GM19099 (cell line): ENCODE data around the gene ZEB1.
A peak's percentile ranks its signal among the peaks of the same experiment; 100 is the strongest.

Experiments
- POLR2A ChIP-seq: IDR thresholded peaks from 3 replicates; pipeline ENCODE4 v1.6.1; 2011; ENCODE audit warnings: low read depth; ENCODE audit not compliant: insufficient read length; ENCODE audit errors: extremely low read depth

The ZEB1 gene

DNA sequence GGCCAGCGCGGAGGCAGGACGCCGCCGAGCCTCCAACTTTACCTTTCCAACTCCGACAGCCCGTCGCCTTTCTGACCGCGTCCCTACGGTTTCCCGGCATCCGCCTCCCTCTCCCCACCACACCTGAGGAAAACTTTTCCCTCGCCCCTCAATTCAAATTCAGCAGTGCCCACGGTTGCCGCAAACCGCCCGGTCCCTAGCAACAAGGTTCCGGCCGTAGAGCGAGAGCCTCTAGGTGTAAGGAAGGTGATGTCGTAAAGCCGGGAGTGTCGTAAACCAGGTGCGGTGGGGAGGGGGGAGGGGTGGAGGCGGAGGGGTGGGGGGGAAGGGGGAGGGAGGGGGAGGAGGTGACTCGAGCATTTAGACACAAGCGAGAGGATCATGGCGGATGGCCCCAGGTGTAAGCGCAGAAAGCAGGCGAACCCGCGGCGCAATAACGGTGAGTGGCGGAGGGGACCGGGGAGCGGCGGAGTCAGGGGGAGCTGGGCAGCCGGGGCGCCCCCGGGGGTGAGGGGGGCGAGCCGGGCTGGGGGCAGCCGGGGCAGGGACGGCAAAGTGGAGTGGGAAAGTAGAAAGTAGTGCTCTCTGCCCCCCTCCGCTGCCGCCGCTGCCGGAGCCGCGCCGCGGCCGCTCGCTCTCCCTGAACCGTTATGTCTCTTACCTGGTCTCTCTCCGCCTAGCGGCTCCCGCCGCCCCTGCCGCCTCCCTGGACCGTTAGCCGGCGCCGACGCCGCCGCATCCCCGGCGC is at the start of gene ZEB1:
TSS of gene ZEB1 (plus strand) at position 363 of the 748 bp plus-strand sequence. CDS start at position 382, 19 bp downstream.
- peak; percentile 79 for TF ChIP-seq POLR2A

DNA sequence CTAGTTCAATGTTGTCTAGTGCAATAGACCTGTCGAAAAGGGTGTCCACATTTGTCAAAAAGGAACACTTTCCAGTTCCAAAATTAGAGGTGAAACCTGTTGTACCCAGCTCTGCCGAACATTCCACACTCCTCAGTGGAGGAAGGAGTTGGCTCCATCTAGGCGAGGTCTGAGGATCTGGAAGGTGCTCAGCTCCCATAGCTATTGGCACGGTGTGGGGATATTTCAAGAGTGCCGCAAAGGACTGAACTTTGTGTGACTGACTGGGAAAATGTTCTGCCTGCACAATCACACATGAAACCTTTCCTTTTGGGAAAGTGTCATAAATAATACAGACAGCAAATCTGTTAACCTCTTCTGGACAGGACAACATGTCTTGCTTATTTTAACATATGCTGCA is 48.1 kb upstream of the ZEB1 start:
- no peak for TF ChIP-seq POLR2A

DNA sequence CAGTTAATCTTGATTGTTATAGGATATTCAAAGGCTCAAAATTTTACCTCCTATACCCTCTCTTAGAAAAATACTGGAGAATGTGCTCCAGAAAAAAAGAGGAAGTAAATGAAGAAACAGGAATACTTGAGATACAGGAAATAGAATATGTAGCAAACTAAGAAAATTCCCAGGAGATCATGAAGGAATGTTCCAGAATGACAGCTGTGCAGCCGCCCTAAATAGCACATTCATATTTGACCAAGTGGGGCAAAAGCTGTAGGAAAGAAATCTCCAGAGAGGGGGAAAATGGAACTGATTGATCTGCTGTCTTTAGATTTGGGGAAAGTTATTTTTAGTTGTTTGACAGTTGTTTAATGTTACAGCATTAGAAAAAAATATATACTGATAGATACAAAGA is 46.2 kb upstream of the ZEB1 start:
- no peak for TF ChIP-seq POLR2A

DNA sequence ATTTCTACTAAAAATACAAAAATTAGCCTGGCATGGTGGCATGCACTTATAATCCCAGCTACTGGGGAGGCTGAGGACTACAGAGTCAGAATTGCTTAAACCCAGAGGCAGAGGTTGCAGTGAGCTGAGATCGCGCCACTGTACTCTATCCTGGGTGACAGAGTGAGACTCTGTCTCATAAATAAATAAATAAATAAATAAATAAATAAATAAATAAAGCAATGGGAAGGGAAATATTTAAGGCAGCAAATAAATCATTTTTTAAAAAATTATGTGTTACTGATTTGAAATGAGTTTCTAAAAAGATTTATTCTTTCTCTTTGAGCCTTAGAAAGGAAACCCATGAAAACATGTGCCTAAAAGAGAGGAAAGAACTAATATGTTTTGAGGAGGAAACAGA is 45.2 kb upstream of the ZEB1 start:
- TF ChIP-seq POLR2A: no peak

DNA sequence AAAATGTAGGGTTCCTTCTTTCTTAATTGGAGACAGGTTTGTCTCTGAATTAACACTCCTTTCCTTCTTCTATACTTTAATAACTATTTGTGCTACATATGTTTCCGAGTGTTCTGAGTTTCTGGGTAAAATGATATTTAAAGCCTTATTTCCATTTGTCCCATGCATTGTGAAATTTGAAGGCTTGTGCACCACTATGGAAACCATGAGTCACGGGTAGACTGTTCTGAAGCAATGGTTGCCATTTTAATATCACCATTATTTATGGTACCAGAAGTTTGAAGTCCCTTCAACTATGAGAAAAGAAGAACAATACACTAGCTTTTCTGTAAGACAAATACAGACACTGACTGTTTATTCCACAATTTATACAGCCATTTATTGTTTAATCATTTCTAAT is 44.7 kb upstream of the ZEB1 start:
- TF ChIP-seq POLR2A: no peak

DNA sequence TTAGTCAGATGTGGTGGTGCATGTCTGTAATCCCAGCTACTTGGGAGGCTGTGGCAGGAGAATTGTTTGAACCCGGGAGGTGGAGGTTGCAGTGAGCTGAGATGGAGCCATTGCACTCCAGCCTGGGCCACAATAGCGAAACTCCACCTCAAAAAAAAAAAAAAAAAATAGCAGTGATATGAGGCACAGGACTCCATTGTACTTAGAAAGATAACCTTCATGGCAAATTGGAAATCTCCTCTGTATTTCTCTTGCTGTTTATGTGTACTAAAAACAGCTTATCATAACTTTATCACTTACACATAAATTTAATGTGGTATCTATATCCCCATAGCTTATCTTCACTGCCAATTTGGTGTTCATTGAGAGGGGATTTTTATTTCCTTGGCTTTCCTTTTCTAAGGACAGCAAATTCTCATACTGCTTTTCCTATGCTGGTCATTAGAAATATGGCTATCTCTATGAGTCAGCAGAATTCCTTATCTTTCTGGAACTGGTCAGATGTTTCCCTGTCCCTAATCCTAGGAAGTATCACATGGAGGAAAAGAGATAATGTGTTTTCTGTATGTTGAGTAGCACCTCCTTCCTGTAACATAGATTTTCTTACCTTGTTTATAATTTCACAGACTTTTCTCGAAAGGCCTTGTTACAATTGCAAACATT is 40.6 kb upstream of the ZEB1 start:
- no peak for TF ChIP-seq POLR2A

DNA sequence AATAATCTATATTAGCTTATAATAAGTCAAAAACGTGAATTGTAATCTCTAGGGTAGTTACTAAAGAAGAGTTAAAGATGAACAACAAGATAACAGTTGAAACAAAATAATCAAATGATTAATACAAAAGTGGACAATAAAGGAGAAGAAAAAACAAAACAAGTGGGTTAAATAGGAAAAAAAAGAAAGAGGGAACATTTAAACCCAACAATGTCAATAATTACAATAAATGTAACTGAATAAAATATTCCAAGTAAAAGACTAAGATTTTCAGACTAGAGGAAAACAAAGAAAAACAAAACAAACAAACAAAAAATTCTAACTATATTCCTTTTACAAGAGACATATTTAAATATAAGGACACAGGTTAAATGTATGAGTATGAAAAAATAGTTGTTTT is 38.0 kb upstream of the ZEB1 start:
- TF ChIP-seq POLR2A: no peak

DNA sequence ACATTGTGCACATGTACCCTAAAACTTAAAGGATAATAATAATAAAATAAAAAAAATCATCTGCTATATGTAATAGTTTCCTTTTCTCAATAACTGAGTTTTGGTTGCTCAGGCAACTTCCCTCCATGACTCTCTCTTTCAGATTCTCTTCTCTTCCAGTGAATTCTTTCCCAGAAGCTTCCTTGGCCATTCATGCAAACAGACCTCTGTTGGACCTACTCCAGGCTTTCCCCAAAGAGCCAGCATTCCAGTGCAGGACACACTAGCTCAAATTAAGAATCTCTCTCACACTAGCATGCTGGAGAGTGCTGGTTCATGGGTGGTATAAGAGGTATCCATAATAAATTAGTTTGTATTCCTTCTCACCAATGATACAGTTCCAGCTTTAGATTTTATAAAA is 31.0 kb upstream of the ZEB1 start:
- TF ChIP-seq POLR2A: no peak

DNA sequence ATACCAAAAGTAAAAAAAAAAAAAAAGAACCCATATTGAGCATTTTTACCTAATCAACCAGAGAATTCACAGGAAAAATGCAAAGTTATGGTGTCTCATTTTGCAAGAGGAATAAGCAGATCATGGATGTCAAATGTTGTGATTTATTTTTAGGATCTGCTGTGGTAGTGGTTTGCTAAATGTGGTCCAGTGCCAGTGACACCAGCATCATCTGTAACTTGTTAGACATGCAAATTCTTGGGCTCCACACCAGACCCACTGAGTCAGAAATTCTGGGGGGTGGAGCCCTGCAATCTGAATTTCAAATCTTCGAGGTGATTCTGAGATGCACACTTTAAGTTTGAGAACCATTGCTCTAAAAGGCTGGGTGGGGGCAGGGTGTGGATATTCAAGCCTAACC is 30.1 kb upstream of the ZEB1 start:
- no peak for TF ChIP-seq POLR2A

DNA sequence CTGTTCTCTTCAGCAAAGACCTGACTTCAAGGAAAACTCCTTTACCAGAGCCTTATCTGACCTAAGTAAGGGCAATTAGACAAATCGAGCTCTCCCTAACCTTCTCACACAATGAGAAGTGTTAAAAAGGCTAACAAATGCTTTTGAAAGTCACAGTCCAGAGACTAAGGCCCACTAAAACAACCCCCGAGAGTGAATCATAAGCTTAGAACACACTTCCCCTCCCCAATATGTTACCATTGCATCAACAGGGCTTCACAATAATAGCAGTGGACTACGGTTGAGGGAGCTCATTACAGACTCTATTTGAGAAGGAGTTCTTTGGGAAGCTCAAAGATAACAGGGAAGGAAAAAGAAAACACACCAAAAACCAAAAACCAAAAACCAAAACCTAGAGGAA is 28.6 kb upstream of the ZEB1 start:
- TF ChIP-seq POLR2A: no peak

DNA sequence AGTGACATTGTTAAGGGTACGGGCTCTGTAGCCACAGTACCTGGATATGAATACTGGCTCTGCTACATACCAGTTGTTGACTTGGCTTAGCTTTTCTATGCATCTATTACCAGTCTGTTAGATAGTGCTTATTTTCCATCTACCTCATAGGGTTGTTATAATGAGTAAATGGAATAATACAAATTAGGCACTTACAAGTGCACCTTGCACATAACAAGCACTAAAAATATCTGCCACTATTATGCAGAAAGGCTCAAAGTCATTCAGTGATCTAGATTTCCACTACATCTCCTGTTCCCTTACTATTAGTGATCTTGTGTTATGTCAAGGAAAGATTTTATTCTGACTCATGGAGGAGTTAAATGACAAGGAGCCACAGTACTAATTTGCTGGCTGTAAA is 27.9 kb upstream of the ZEB1 start:
- no peak for TF ChIP-seq POLR2A

DNA sequence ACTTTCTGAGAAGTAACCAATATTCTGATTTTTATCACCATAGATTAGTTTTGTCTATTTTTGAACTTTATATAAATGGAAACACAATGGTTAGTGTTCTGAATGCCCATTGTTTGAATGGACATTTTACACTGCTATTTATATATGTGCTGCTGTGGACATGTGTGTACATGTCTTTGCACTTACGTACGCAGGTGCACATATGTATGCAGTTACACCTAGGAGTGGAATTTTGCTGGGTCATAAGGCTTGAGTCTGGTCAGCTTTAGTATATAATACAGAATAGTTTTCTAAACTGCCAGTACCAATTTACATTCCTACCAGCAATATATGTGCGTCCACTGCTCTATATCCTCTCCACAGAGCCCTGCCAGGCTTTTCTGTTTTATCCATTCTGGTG is 24.5 kb upstream of the ZEB1 start:
- TF ChIP-seq POLR2A: no peak

DNA sequence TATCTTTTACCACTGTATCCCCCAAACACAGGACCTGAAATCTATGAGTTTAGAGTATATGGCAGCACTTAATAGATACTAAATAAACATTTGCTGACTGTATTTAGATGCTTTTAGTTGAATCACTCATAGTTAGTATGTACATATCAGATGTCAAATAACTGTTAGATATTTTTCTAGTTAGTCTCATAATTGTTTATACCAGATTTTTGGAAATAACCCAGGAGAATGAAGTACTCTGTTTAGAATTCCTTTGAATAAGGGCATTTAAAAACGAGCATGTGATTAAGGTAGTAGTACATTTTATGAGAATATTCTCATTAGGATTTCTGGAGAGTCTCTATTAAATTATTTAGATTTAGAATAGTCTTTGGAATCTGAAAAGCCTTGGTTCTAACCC is 22.3 kb upstream of the ZEB1 start:
- TF ChIP-seq POLR2A: no peak

DNA sequence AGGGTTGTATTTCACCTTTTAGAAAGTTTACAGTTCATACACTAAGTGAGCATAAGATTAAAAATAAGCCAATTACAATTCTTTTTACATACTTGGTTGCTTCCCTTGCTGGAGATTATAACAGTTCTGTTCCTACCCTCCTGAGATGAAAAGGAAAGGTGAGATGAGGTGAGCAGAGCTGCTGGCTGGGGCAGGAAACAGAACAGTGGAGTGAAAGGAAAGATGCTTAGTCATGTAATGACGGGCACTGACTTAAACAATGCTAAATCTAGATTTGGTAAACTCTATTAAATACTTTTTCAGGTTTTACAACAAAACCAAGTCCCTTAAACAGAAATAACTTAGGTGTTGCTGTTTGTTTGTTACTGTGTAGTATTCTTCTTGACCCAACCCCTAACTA is 19.9 kb upstream of the ZEB1 start:
- no peak for TF ChIP-seq POLR2A

DNA sequence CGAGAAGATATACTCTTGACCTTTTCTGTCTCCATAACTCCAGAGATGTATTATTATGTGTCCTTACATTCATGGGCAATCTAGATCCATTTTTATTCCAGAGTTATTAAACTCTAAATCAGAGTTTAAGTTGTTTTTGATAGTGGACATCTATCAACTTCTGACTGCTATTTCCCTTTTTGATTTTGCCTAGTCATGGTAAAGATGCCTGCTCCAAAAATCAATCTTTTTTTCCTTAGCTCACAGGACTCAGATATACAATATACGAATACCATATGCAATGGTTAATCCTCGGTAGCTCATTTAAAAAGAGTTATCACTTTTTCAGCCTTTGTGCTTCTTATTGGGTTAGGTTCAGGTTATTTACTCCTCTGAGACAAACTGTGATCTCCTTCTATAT is 15.8 kb upstream of the ZEB1 start:
- TF ChIP-seq POLR2A: no peak

DNA sequence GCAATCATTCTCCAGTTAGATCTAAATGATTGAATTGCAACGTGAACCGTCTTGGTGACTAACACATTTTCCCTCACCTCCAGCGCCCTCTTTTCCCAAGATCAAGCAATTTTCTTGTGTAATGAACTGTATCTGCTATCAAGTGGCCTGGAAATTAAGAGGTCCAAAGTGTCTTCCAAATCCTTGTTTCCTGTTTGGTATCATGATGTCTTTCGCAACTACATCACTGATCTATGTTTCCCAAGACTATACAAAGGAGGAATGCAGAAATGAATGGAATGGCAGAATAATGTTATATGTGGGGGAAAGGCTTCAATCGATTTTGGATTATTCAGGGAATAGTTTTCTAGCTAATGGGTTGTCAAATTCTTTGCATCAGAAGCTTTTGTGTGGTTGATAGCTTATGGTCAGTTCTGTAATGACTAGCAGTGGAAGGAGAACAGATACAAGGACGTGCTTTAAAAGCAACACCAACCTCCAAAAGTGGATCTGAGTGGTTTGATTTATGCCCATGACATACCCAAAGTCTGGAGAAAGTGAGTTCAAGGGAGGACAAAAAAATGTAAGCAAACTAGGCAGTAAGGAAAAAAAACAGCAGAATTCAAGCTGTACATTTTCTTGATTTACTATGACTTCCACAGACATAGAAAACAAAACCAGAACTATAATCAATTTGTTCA is 14.6 kb upstream of the ZEB1 start:
- TF ChIP-seq POLR2A: no peak
